Activated naive CD4-positive, alpha-beta T cell treated with anti-CD3 and anti-CD28 coated beads, Interleukin-2, amount 10 ng/mL, durations not matched to agents 7 days and 5 days (primary cell): ENCODE results near the gene TBX1.

ENCODE experiments used
- CTCF ChIA-PET: fragments of 350-600 bp; sonication (Branson Sonifier 250); formaldehyde crosslinking; loops from one replicate; lab custom pipeline; 2021; ENCODE audit warnings: antibody characterized with exemption; lab: Charles Lee
- DNase-seq: peaks from one replicate; pipeline ENCODE4 v3.0.0-alpha.2; 2020
- H3K27ac Mint-ChIP-seq: one replicate; pipeline ENCODE4 v1.8.0; 2021; ENCODE audit warnings: mild to moderate bottlenecking, moderate library complexity, mixed read lengths
- H3K27me3 Mint-ChIP-seq: one replicate; pipeline ENCODE4 v1.8.0; 2021; ENCODE audit warnings: mild to moderate bottlenecking, mixed read lengths
- H3K36me3 Mint-ChIP-seq: one replicate; pipeline ENCODE4 v1.8.0; 2021; ENCODE audit warnings: mixed read lengths
- H3K4me1 Mint-ChIP-seq: one replicate; pipeline ENCODE4 v1.8.0; 2021; ENCODE audit warnings: mixed read lengths
- H3K4me3 Mint-ChIP-seq: one replicate; pipeline ENCODE4 v1.8.0; 2021; ENCODE audit warnings: mild to moderate bottlenecking, moderate library complexity, mixed read lengths
- H3K9me3 Mint-ChIP-seq: one replicate; pipeline ENCODE4 v1.8.0; 2021; ENCODE audit warnings: mixed read lengths

Gene TBX1

GRCh38 chr22:19728271-19728670 is 32.3 kb upstream of the TBX1 start:
- CTCF ChIA-PET, result no interaction called here
- no peak for DNase-seq
- no peaks in the 10 kb centered on the region for H3K9me3 Mint-ChIP-seq
- peaks cover 7% of the 10 kb centered on the region for H3K4me1 Mint-ChIP-seq
- no peaks in the 10 kb centered on the region for H3K36me3 Mint-ChIP-seq
- H3K27me3 Mint-ChIP-seq, result peaks cover 71% of the 10 kb centered on the region
- H3K27ac Mint-ChIP-seq, result no peak overlapping the region
- H3K4me3 Mint-ChIP-seq, result no peak overlapping the region

DNA sequence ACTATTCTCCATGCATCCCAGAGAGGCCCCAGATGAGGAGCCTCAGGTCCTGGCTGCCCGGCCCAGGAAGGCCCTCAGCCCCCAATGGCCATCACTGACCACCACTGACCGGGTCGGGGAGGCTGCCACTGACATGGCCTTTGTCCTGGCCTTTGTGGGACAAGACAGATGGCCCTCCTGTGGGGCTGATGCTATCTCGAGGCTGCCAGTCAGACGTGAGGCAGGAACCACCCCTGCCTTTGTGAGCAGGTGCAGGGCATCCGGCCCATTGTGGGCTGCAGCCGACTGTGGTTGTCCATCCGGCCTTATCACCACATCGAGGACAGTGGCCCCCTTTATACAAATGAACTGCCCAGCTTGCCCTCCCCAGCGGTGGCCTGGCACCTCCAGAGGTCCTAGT is 31.7 kb upstream of the TBX1 start:
- DNase-seq, result no peak
- no peaks in the 10 kb centered on the region for H3K36me3 Mint-ChIP-seq
- peak overlapping the region; percentile 19 for H3K27ac Mint-ChIP-seq
- H3K4me3 Mint-ChIP-seq, result no peak overlapping the region
- CTCF ChIA-PET, result interaction anchor here (1.6 to 4.7 kb wide), 3 partner anchors 17 to 219 kb away, joined by 8 to 103 read pairs (median 9); no protein-coding TSS in a partner anchor
- H3K9me3 Mint-ChIP-seq, result no peaks in the 10 kb centered on the region
- peaks cover 68% of the 10 kb centered on the region for H3K27me3 Mint-ChIP-seq
- H3K4me1 Mint-ChIP-seq, result peaks cover 7% of the 10 kb centered on the region

DNA sequence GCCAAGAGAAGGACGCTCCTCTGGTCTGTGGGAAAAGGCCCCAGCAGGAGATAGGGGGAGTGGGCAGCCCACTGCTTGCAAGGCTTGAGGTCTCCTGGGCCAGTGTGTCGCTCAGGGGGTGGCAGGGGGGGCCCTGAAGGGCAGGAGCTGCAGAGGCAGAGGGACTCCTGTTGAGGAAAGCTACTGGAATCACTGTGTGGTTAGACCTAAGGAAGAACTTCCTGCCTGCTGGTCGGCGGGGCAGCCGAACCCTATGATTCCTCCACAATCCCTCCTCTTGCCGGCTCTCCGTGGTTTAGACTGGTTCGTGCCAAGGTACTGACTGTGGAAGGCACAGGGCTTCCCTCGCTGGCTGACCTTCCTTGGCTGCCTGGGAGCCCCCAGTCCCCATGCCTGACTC is 31.1 kb upstream of the TBX1 start:
- Mint-ChIP-seq H3K36me3 (no peaks in the 10 kb centered on the region), H3K4me3 (no peak overlapping the region), H3K4me1 (peaks cover 6% of the 10 kb centered on the region), H3K27me3 (peaks cover 65% of the 10 kb centered on the region), H3K27ac (no peak overlapping the region), H3K9me3 (no peaks in the 10 kb centered on the region)
- DNase-seq, result no peak
- CTCF ChIA-PET, result interaction anchor here (0.6 to 4.7 kb wide), 15 partner anchors 12 to 240 kb away, joined by 3 to 103 read pairs (median 9); no protein-coding TSS in a partner anchor

DNA sequence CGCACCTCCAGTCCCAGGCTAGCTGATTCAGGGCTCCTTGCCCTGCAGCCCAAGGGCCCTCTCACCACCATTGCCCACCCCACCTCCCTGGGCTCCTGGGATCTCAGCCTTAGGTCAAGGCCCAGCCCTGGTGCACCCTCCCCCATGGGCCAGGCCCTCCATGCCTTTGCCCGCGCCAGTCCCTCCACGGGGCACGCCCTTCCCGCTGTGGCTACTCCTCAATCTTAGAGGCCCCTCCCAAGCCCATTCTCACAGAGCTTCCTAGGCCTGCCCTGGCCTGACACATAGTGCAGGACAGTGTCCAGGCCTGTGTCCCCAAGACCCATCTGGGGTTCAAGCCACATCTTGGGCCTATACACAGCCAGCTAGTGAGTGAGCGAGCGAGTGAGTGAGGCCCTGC is 30.4 kb upstream of the TBX1 start:
- Mint-ChIP-seq H3K4me3 (no peak overlapping the region), H3K27me3 (peaks cover 63% of the 10 kb centered on the region)

GRCh38 chr22:19730655-19731360 is 29.8 kb upstream of the TBX1 start:
- peaks cover 58% of the 10 kb centered on the region for H3K27me3 Mint-ChIP-seq
- H3K4me3 Mint-ChIP-seq, result peak overlapping the region; percentile 65
- H3K27ac Mint-ChIP-seq, result no peak overlapping the region
- peaks cover 4% of the 10 kb centered on the region for H3K4me1 Mint-ChIP-seq
- H3K36me3 Mint-ChIP-seq, result no peaks in the 10 kb centered on the region
- DNase-seq, result peak; percentile 89
- no peaks in the 10 kb centered on the region for H3K9me3 Mint-ChIP-seq
- CTCF ChIA-PET, result interaction anchor here (0.6 to 4.7 kb wide), 43 partner anchors 9 to 348 kb away, joined by 3 to 103 read pairs (median 4); partner anchors contain the start of gene TBX1

More for the DNA sequence above, 30.4 kb upstream of the TBX1 start:
- Mint-ChIP-seq H3K36me3 (no peaks in the 10 kb centered on the region), H3K27ac (no peak overlapping the region), H3K4me1 (peaks cover 4% of the 10 kb centered on the region), H3K9me3 (no peaks in the 10 kb centered on the region)
- DNase-seq, result no peak
- CTCF ChIA-PET, result interaction anchor here (0.6 to 4.7 kb wide), 42 partner anchors 10 to 347 kb away, joined by 3 to 103 read pairs (median 4); partner anchors contain the start of gene TBX1

DNA sequence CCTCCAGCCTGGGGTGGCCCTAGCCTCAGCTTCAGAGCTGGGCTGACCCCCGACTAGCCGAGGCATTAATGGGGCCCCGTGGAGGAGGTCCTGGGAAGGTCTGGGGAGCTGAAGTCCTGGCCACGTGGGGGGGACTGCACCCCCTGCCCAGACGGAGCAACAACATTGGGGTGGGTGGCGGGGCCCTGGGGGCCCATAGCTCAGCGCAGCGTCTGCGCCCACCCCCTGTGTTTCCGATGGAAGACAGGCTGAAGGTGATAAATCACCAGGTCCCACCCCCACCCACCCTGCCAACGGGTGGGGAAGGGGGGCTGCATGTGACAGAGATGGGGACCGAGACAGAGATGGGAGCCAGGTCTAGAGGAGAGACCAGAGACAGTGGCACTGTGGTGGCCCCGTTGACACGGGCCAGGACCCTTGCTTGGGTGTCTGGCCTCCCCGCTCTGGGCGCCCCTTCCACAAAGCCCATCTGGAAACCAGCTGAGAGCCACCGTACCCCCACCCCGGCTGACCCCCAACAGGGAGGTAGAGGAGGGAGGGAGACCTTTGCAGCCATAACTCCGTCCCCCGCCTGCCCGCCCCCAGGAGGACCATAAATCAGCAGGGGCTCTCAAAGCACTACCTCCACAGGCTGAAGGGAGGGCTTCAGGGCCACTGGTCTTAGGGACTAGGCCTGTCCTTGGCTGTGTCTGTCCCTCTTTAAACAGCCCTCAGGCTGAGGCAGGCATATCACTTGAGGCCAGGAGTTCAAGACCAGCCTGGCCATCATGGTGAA is 29.0 kb upstream of the TBX1 start:
- DNase-seq, result no peak
- H3K36me3 Mint-ChIP-seq, result no peaks in the 10 kb centered on the region
- H3K4me3 Mint-ChIP-seq, result no peak overlapping the region
- peaks cover 54% of the 10 kb centered on the region for H3K27me3 Mint-ChIP-seq
- H3K4me1 Mint-ChIP-seq, result peaks cover 4% of the 10 kb centered on the region
- CTCF ChIA-PET, result interaction anchor here (1.1 to 4.7 kb wide), 17 partner anchors 11 to 242 kb away, joined by 3 to 103 read pairs (median 7); no protein-coding TSS in a partner anchor
- no peak overlapping the region for H3K27ac Mint-ChIP-seq
- H3K9me3 Mint-ChIP-seq, result no peaks in the 10 kb centered on the region

- CTCF ChIA-PET, result interaction anchor here (1.3 to 4.7 kb wide), 2 partner anchors 9 to 179 kb away, joined by 3 to 103 read pairs; no protein-coding TSS in a partner anchor
- no peak overlapping the region for H3K4me3 Mint-ChIP-seq
- peaks cover 50% of the 10 kb centered on the region for H3K27me3 Mint-ChIP-seq
- peaks cover 4% of the 10 kb centered on the region for H3K4me1 Mint-ChIP-seq
- no peaks in the 10 kb centered on the region for H3K36me3 Mint-ChIP-seq
- DNase-seq, result no peak
- no peak overlapping the region for H3K27ac Mint-ChIP-seq
- no peaks in the 10 kb centered on the region for H3K9me3 Mint-ChIP-seq
Measured at GRCh38 chr22:19732403-19733113, 28.0 kb upstream of the TBX1 start.

DNA sequence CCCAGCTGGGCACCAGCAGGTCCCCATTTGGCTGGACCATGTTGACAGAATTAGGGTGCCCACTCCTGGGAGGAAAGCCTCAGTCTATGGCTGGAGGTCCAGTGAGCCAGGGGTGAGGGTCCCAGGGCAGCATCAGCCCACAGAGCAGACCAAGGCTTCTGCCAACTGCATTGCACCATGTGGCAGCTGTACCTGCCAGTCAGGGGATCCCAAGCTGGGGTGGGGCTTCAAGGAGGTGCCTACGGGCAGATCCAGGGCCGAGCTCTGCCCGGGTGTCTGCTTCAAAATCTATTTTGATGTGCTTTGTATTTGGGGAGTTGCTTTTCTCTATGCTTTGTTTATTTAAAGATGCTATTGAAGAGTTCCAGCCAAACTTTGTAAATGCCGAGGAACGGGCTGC is 26.8 kb upstream of the TBX1 start:
- peaks cover 38% of the 10 kb centered on the region for H3K27me3 Mint-ChIP-seq
- H3K4me3 Mint-ChIP-seq, result no peak overlapping the region
- H3K9me3 Mint-ChIP-seq, result no peaks in the 10 kb centered on the region
- H3K4me1 Mint-ChIP-seq, result peaks cover 4% of the 10 kb centered on the region
- no peaks in the 10 kb centered on the region for H3K36me3 Mint-ChIP-seq
- DNase-seq, result no peak
- H3K27ac Mint-ChIP-seq, result no peak overlapping the region
- CTCF ChIA-PET, result interaction anchor here (4.7 kb wide), 1 partner anchor 178 kb away, joined by 103 read pairs; no protein-coding TSS in a partner anchor

DNA sequence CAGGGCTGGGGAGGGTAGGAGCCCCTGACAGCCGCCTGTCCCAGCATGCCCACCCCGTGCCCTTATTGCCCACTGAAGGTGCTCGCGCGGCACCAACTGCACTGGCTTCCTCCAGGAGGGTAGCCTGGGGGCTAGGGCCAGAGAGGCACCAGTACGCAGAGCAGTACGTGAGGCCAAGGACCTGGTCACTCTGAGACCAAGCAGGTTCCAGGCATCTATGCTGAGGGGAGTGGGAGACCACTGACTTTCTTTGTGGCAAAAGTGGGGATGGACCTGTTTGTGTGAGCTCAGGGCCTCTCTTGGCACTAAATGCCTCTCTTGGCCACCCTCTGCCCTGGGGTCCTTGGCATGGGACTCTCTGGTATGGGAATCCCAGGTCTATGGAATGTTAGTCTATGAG is 26.4 kb upstream of the TBX1 start:
- H3K27ac Mint-ChIP-seq, result no peak overlapping the region
- DNase-seq, result no peak
- H3K36me3 Mint-ChIP-seq, result no peaks in the 10 kb centered on the region
- no peaks in the 10 kb centered on the region for H3K9me3 Mint-ChIP-seq
- CTCF ChIA-PET, result no interaction called here
- H3K4me3 Mint-ChIP-seq, result no peak overlapping the region
- peaks cover 4% of the 10 kb centered on the region for H3K4me1 Mint-ChIP-seq
- peaks cover 34% of the 10 kb centered on the region for H3K27me3 Mint-ChIP-seq

GRCh38 chr22:19734837-19735382 is 25.7 kb upstream of the TBX1 start:
- peaks cover 29% of the 10 kb centered on the region for H3K27me3 Mint-ChIP-seq
- no peak overlapping the region for H3K4me3 Mint-ChIP-seq
- no peak overlapping the region for H3K27ac Mint-ChIP-seq
- DNase-seq, result no peak
- no peaks in the 10 kb centered on the region for H3K9me3 Mint-ChIP-seq
- CTCF ChIA-PET, result no interaction called here
- peaks cover 4% of the 10 kb centered on the region for H3K4me1 Mint-ChIP-seq
- H3K36me3 Mint-ChIP-seq, result no peaks in the 10 kb centered on the region

- Mint-ChIP-seq H3K9me3 (no peaks in the 10 kb centered on the region), H3K4me1 (no peaks in the 10 kb centered on the region), H3K27ac (no peak overlapping the region), H3K4me3 (no peak overlapping the region), H3K27me3 (peaks cover 21% of the 10 kb centered on the region), H3K36me3 (no peaks in the 10 kb centered on the region)
- CTCF ChIA-PET, result no interaction called here
- DNase-seq, result no peak
Measured at GRCh38 chr22:19735665-19736510, 24.7 kb upstream of the TBX1 start.

DNA sequence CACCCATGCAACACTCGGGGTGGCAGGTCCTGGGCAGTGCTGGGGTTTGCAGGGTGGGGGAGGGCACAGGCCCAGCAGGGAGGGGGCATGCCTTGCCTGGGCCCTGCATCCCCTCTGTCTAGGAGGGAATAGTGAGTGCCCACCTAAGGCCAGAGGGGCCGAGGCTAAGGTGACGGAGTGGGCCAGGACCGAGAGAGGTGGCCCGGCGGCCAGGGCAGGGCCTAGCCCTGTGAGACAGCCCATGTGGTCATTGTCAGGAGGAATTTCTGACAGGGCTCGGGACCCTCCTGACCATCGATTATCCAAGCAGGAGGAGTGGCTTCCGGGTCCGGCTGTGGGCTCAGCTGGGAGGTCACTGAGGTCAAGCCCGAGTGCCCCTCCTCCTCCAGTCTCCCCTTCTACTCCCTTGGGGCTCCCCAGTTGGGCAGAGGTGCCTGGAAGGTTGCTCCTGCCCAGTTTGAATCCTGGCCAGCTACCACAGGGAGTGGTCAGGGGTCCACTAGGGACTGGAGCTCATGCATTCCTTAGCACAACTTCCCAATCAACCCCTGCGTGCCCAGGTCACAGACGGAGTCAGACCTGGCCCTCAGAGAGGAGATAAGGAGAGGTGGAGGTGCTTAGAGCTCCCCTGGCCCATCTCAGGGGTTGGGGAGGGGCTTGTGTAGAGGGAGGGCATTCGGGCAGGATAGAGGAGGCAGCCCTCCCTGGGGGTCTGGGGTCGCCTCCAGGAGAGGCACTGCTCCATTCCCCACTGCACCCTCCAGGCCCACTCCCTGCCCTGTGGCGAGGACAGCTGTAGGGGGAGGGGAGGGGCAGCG is 22.5 kb upstream of the TBX1 start:
- H3K27me3 Mint-ChIP-seq, result peaks cover 11% of the 10 kb centered on the region
- CTCF ChIA-PET, result no interaction called here

More for the DNA sequence above, 22.5 kb upstream of the TBX1 start:
- Mint-ChIP-seq H3K36me3 (no peaks in the 10 kb centered on the region), H3K9me3 (no peaks in the 10 kb centered on the region), H3K27ac (no peak overlapping the region), H3K4me1 (no peaks in the 10 kb centered on the region), H3K4me3 (no peak overlapping the region)
- DNase-seq, result no peak
